H1 (cell line): ENCODE measurements around the gene SLC45A1. TPM values are rescaled to one million over a fixed set of nuclear protein-coding genes. Genes with fewer than 3 reads are reported as not detected.

Experiments
- CTCF ChIA-PET: fragments of 300-600 bp; sonication (Branson Sonifier 250); formaldehyde crosslinking; loops from one replicate; lab custom pipeline; 2021; ENCODE audit not compliant: partially characterized antibody; lab: Charles Lee
- POLR2A ChIA-PET: fragments of 300-600 bp; sonication (Branson Sonifier 250); formaldehyde crosslinking; loops from one replicate; lab custom pipeline; 2021; ENCODE audit warnings: inconsistent platforms; ENCODE audit not compliant: partially characterized antibody; lab: Charles Lee
- DNase-seq, 2 experiments: peaks; one replicate each; pipeline versions ENCODE4 v3.0.0 to v3.0.0-alpha.2; 2010 to 2022; ENCODE audit warnings: low spot score in 2 of 2, low read depth in 1 of 2, mixed read lengths in 1 of 2
- FAIRE-seq: peaks from 2 replicates; lab custom pipeline; 2011; peaks lifted over from hg19 to GRCh38; lab: Jason Lieb, UNC
- H2AFZ ChIP-seq: 2 replicates; pipeline ENCODE4 v1.8.1; 2012; ENCODE audit warnings: low read length, inconsistent platforms
- H2AK5ac ChIP-seq: 2 replicates; pipeline ENCODE4 v1.6.1; 2013; ENCODE audit warnings: low read depth, low read length
- H2BK120ac ChIP-seq: replicated peaks from 2 replicates; pipeline ENCODE3; 2013; ENCODE audit warnings: low read depth, low read length, inconsistent platforms
- H2BK12ac ChIP-seq: 2 replicates; pipeline ENCODE4 v1.6.1; 2013; ENCODE audit warnings: low read depth, low read length
- H2BK15ac ChIP-seq: 2 replicates; pipeline ENCODE4 v1.6.1; 2013; ENCODE audit warnings: low read length
- H2BK20ac ChIP-seq: 2 replicates; pipeline ENCODE4 v1.6.1; 2013; ENCODE audit warnings: low read length
- H2BK5ac ChIP-seq: 2 replicates; pipeline ENCODE4 v1.6.1; 2013; ENCODE audit warnings: low read depth, low read length
- H3K14ac ChIP-seq: 2 replicates; pipeline ENCODE4 v1.6.1; 2013; ENCODE audit warnings: inconsistent platforms; ENCODE audit not compliant: insufficient read length
- H3K18ac ChIP-seq: 2 replicates; pipeline ENCODE4 v1.6.1; 2013; ENCODE audit warnings: low read length; ENCODE audit errors: extremely low read depth
- H3K23ac ChIP-seq: 2 replicates; pipeline ENCODE4 v1.6.1; 2013; ENCODE audit warnings: inconsistent platforms; ENCODE audit not compliant: insufficient read length
- H3K23me2 ChIP-seq: 2 replicates; pipeline ENCODE4 v1.6.1; 2013; ENCODE audit warnings: low read depth, low read length
- H3K27ac ChIP-seq: 2 replicates; pipeline ENCODE4 v1.6.1; 2011; ENCODE audit warnings: low read depth, low read length, inconsistent platforms
- H3K27me3 ChIP-seq, 4 experiments: replicated peaks in 1 of 4; 1 replicate in 1 of 4; 2 replicates in 3 of 4; pipeline versions ENCODE4 v1.6.1 to v1.8.1; 2011 to 2013; ENCODE audit warnings: low read length in 3 of 4, mild to moderate bottlenecking in 3 of 4, inconsistent platforms in 2 of 4, mixed read lengths in 2 of 4, moderate library complexity in 1 of 4; ENCODE audit not compliant: control insufficient read depth in 3 of 4, insufficient read depth in 3 of 4; ENCODE audit errors: extremely low read depth in 1 of 4
- H3K36me3 ChIP-seq, 4 experiments: 2 replicates each; pipeline versions ENCODE4 v1.6.1 to v1.8.1; 2011 to 2013; ENCODE audit warnings: mild to moderate bottlenecking in 4 of 4, low read length in 3 of 4, moderate library complexity in 2 of 4, control low read depth in 1 of 4, inconsistent platforms in 1 of 4; ENCODE audit not compliant: insufficient read depth in 4 of 4, control insufficient read depth in 2 of 4
- H3K4ac ChIP-seq: replicated peaks from 2 replicates; pipeline ENCODE3; 2013; ENCODE audit warnings: low read length, low read depth, mixed read lengths, inconsistent platforms; ENCODE audit not compliant: insufficient read length
- H3K4me1 ChIP-seq, 4 experiments: replicated peaks in 1 of 4; 1 replicate in 1 of 4; 2 replicates in 3 of 4; pipeline versions ENCODE4 v1.6.1 to v1.8.1; 2011 to 2013; ENCODE audit warnings: low read length in 3 of 4, inconsistent platforms in 2 of 4, mixed read lengths in 1 of 4; ENCODE audit not compliant: insufficient read depth in 4 of 4, control insufficient read depth in 3 of 4
- H3K4me2 ChIP-seq, 2 experiments: 2 replicates each; pipeline versions ENCODE4 v1.6.1 to v1.8.1; 2011 to 2013; ENCODE audit warnings: low read depth in 2 of 2, low read length in 2 of 2, control low read depth in 1 of 2, inconsistent platforms in 1 of 2, mild to moderate bottlenecking in 1 of 2; ENCODE audit not compliant: insufficient read depth in 1 of 2
- H3K4me3 ChIP-seq, 4 experiments: fragments of 200-600, 300-600 bp in 1 of 4; sonication (generic), shearing (Covaris generic), sonication (Bioruptor Twin) in 1 of 4; 2 replicates each; pipeline versions ENCODE4 v1.5.1 to v1.8.1; 2011 to 2016; ENCODE audit warnings: low read length in 4 of 4, low read depth in 3 of 4, control low read depth in 2 of 4, inconsistent platforms in 2 of 4, mild to moderate bottlenecking in 2 of 4, mixed read lengths in 1 of 4, moderate library complexity in 1 of 4; ENCODE audit not compliant: insufficient read depth in 2 of 4; ENCODE audit errors: extremely low read depth in 1 of 4
- H3K56ac ChIP-seq: replicated peaks from 2 replicates; pipeline ENCODE3; 2013; ENCODE audit warnings: low read depth, mild to moderate bottlenecking, mixed read lengths, low read length, inconsistent platforms; ENCODE audit not compliant: insufficient read length
- H3K79me1 ChIP-seq: 2 replicates; pipeline ENCODE4 v1.6.1; 2013; ENCODE audit warnings: low read depth, low read length, control low read depth
- H3K79me2 ChIP-seq, 2 experiments: 2 replicates each; pipeline versions ENCODE4 v1.6.1 to v1.8.1; 2012 to 2013; ENCODE audit warnings: low read length in 2 of 2, mild to moderate bottlenecking in 2 of 2, inconsistent platforms in 1 of 2; ENCODE audit not compliant: insufficient read depth in 2 of 2, control insufficient read depth in 1 of 2
- H3K9ac ChIP-seq, 4 experiments: replicated peaks in 1 of 4; 1 replicate in 1 of 4; 2 replicates in 3 of 4; pipeline versions ENCODE4 v1.6.1 to v1.8.1; 2011 to 2013; ENCODE audit warnings: low read depth in 3 of 4, low read length in 3 of 4, control low read depth in 2 of 4, mild to moderate bottlenecking in 2 of 4, moderate library complexity in 2 of 4, inconsistent platforms in 1 of 4; ENCODE audit errors: extremely low read depth in 1 of 4
- H3K9me3 ChIP-seq, 2 experiments: 2 replicates each; pipeline versions ENCODE4 v1.6.1 to v1.8.1; 2012 to 2013; ENCODE audit warnings: mild to moderate bottlenecking in 2 of 2, moderate library complexity in 2 of 2, control low read depth in 1 of 2, inconsistent platforms in 1 of 2, low read depth in 1 of 2, low read length in 1 of 2, mixed read lengths in 1 of 2; ENCODE audit not compliant: insufficient read depth in 2 of 2
- H4K20me1 ChIP-seq, 2 experiments: replicated peaks in 1 of 2; 2 replicates each; pipeline versions ENCODE3 to v1.8.1; 2011 to 2013; ENCODE audit warnings: inconsistent platforms in 2 of 2, low read length in 2 of 2, mild to moderate bottlenecking in 1 of 2; ENCODE audit not compliant: insufficient read depth in 2 of 2, control insufficient read depth in 1 of 2
- H4K5ac ChIP-seq: 2 replicates; pipeline ENCODE4 v1.6.1; 2013; ENCODE audit warnings: low read length, low read depth, mixed read lengths, inconsistent platforms; ENCODE audit not compliant: insufficient read length
- H4K8ac ChIP-seq: 2 replicates; pipeline ENCODE4 v1.8.0; 2013; ENCODE audit warnings: mild to moderate bottlenecking, moderate library complexity, low read length, inconsistent platforms; ENCODE audit not compliant: insufficient read depth; ENCODE audit errors: extremely low read depth
- H4K91ac ChIP-seq: replicated peaks from 2 replicates; pipeline ENCODE3; 2013; ENCODE audit warnings: low read length, mixed read lengths, inconsistent platforms; ENCODE audit not compliant: insufficient read length
- CREB1 ChIP-seq: IDR thresholded peaks from 2 replicates; pipeline ENCODE4 v1.6.1; 2012; ENCODE audit warnings: inconsistent platforms
- EGR1 ChIP-seq: IDR thresholded peaks from 2 replicates; pipeline ENCODE4 v1.6.1; 2011; ENCODE audit warnings: low read depth, low read length, borderline replicate concordance
- HDAC6 ChIP-seq: IDR thresholded peaks from one replicate; pipeline ENCODE4 v1.7.1; 2012; ENCODE audit warnings: low read depth, mild to moderate bottlenecking, inconsistent platforms, low read length, moderate library complexity
- KDM5A ChIP-seq: fragments of 200-600 bp; IDR thresholded peaks from 2 replicates; pipeline ENCODE4 v1.7.1; 2012; ENCODE audit warnings: mild to moderate bottlenecking, low read length, inconsistent platforms, mixed read lengths
- RFX5 ChIP-seq: IDR thresholded peaks from 2 replicates; pipeline ENCODE4 v1.6.1; 2011; ENCODE audit warnings: low read depth, low read length, improper control_type of control experiment, borderline replicate concordance
- SIN3A ChIP-seq, 2 experiments: IDR thresholded peaks in 1 of 2; conservative IDR thresholded peaks in 1 of 2; 2 replicates each; pipeline ENCODE4 v1.6.1; 2011 to 2012; ENCODE audit warnings: low read length in 2 of 2, improper control_type of control experiment in 1 of 2, low read depth in 1 of 2, mild to moderate bottlenecking in 1 of 2
- TCF12 ChIP-seq: IDR thresholded peaks from 2 replicates; pipeline ENCODE4 v1.6.1; 2011; ENCODE audit warnings: low read depth, mild to moderate bottlenecking, low read length
- TEAD4 ChIP-seq: IDR thresholded peaks from 2 replicates; pipeline ENCODE4 v1.6.1; 2012; ENCODE audit warnings: low read depth, low read length, inconsistent platforms, mixed read lengths
- ZNF274 ChIP-seq: IDR thresholded peaks from 2 replicates; pipeline ENCODE4 v1.7.0; 2012; ENCODE audit warnings: low read length, borderline replicate concordance; ENCODE audit errors: extremely low read depth
- WGBS, 2 experiments: shearing (Covaris generic) in 1 of 2; methylation state at CpG; one replicate each; pipeline versions ENCODE4 v1.1.6 to v1.1.7; 2013 to 2015; ENCODE audit warnings: low lambda C conversion rate in 2 of 2, mixed read lengths in 2 of 2, inconsistent platforms in 1 of 2, low coverage in 1 of 2, missing lambda C conversion rate in 1 of 2; ENCODE audit not compliant: insufficient replicate concordance in 2 of 2, insufficient coverage in 1 of 2, insufficient read length in 1 of 2; ENCODE audit errors: extremely low coverage in 1 of 2, missing lambda C conversion rate in 1 of 2; 5-methylcytosine and 5-hydroxymethylcytosine counted together
- polyA plus RNA-seq, 7 experiments: library from polyadenylated mRNA; depleted of rRNA in 3 of 7; stranded (reverse) in 5 of 7; unstranded in 2 of 7; fragments of >200 nt in 5 of 7; fragments of 200-250 nt in 2 of 7; gene quantifications; 1 replicate in 5 of 7; 2 replicates in 1 of 7; 4 replicates in 1 of 7; pipeline versions ENCODE4 v1.2.1 to v1.2.3, GENCODE V29; 2011 to 2013; ENCODE audit warnings: missing spikeins in 2 of 7, mixed read lengths in 2 of 7
- total RNA-seq: library from RNA; stranded (reverse); fragmentation: NEBNext Ultra II Directional; extraction: Animal tissue kit (Norgen Biotek cat#: 25700); gene quantifications from 2 replicates; pipeline ENCODE4 v1.2.1, GENCODE V29; 2021

SLC45A1 gene
- total and polyA plus RNA-seq, 2 of the 8 experiments (the other 6 are each of a cell fraction or from before 2014, with no cell fraction given) = 1.0 to 1.7 TPM

GRCh38 chr1:8273036-8273435, 44.9 kb upstream of the SLC45A1 start:
- Histone ChIP-seq H2BK20ac (no peak overlapping the region), H3K36me3 (no peaks in the 10 kb centered on the region), H3K18ac (no peak overlapping the region), H2BK15ac (no peak overlapping the region), H2BK12ac (no peak overlapping the region), H2AFZ (no peak overlapping the region), H2AK5ac (no peak overlapping the region), H2BK120ac (no peak overlapping the region)
- CTCF ChIA-PET = interaction anchor here (0.6 to 1.9 kb wide), 5 partner anchors 16 to 472 kb away, joined by 3 to 5 read pairs (median 3); no protein-coding TSS in a partner anchor
- no peak for FAIRE-seq
- TF ChIP-seq TCF12 (no peak), KDM5A (no peak), TEAD4 (no peak), CREB1 (no peak), HDAC6 (no peak), ZNF274 (no peak), RFX5 (no peak), EGR1 (no peak), SIN3A (conservative IDR thresholded peaks at IDR 0.05 in 1 of 2, IDR thresholded peaks at IDR 0.05 in 1 of 2; ENCODE audit: low read depth in 1 of 2, low read length in 2 of 2) (no peak)
- TF ChIP-seq, all 59 proteins: peak for 0
- peaks cover 5% of the 10 kb centered on the region; the same call in 1 of the 2 replicates for H3K23me2 ChIP-seq
- H3K14ac ChIP-seq = no peak overlapping the region
- WGBS, 2 experiments = 75% methylated on average over 4 of the region's 4 CpGs; no CpG with 5 or more reads in 1 of the 2 experiments
- H3K4ac ChIP-seq = no peak overlapping the region
- no peak overlapping the region for H3K4me3 ChIP-seq
- H3K4me1 ChIP-seq = peaks cover 0 to 2% (median under 1%) of the 10 kb centered on the region in 4 experiments; a peak in 4 of 7 replicates
- POLR2A ChIA-PET = no interaction called here
- no peak overlapping the region for H4K5ac ChIP-seq
- H2BK5ac ChIP-seq = no peak overlapping the region
- no peak overlapping the region for H4K91ac ChIP-seq
- no peak overlapping the region for H4K8ac ChIP-seq
- no peaks in the 10 kb centered on the region; a peak in 1 of 4 replicates for H3K9me3 ChIP-seq
- no peak overlapping the region for H3K23ac ChIP-seq
- H4K20me1 ChIP-seq = peaks cover 0 to 2% of the 10 kb centered on the region in 2 experiments
- no peak overlapping the region for H3K27ac ChIP-seq
- H3K56ac ChIP-seq = no peak overlapping the region
- H3K27me3 ChIP-seq = no peaks in the 10 kb centered on the region
- DNase-seq = no peak
- no peaks in the 10 kb centered on the region for H3K79me2 ChIP-seq
- no peak overlapping the region for H3K4me2 ChIP-seq
- H3K9ac ChIP-seq = no peak overlapping the region
- 0 out of 2 replicates have a peak, but pooled peaks cover 2% of the 10 kb centered on the region for H3K79me1 ChIP-seq
